ENCODE measurements around the gene ZNF664.

GRCh38 chr12:123995023-123995748, 22.2 kb downstream of the ZNF664 start:
- no peak for TF ChIP-seq CTCF (IDR thresholded peaks at IDR 0.05)
- TF ChIP-seq POLR2A (IDR thresholded peaks at IDR 0.05), result no peak

Data from tibial nerve (tissue), 3 donors.